HG03135 (cell line): ENCODE measurements around the gene CD244.
"Not testable (repeated sequence)": the region's sequence is repeated elsewhere in the genome, so short reads cannot be mapped to it uniquely, and the experiment has no call there.

Source experiments
- ATAC-seq: cut with Tn5 transposase; IDR thresholded peaks from one replicate; pipeline ENCODE4 v1.9.1; 2021; ENCODE audit warnings: mild to moderate bottlenecking, moderate library complexity; ENCODE audit not compliant: unreplicated experiment

The CD244 gene, protein sequence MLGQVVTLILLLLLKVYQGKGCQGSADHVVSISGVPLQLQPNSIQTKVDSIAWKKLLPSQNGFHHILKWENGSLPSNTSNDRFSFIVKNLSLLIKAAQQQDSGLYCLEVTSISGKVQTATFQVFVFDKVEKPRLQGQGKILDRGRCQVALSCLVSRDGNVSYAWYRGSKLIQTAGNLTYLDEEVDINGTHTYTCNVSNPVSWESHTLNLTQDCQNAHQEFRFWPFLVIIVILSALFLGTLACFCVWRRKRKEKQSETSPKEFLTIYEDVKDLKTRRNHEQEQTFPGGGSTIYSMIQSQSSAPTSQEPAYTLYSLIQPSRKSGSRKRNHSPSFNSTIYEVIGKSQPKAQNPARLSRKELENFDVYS

DNA sequence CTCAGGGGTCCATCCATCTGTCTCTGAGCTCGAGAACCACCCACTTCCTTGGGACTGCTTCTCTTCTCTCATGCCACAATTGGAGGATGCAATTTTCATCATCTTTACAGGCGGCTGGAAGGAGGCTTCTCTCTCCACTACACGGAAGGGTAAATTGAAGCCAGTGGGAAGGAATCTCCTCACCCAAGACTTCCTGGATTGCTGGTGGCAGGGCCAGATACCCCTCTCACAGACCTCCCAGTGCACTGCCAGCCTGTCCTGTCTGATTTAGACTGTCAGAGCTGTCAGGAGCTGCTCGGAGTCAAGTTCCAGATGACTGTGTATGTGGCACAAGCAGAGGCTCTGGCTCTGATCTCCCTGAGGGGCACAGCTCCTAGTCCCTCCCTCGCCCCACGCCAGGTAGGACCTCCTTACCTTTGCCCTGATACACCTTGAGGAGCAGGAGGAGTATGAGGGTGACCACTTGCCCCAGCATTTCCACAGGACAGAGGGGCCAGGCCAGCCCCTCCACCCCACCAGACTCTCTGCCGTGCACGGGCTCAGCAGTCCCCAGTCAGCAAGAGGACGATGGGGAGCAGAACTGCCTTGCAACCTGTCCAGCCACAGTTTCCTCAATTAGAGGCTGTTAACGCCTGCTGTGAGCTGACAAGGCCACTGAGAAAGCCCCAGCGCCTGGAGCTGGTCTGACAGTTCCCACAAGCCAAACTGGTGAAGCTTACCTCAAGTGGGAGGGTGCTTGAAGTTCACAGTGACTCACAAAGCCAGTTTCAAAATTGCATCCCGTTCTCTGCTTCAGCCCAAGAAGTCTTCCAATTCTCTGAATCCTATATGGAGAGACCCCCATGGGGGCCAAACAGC, at the start of gene CD244:
Gene CD244, minus strand, starts transcription at position 685 of the 858 bp plus-strand sequence. Its CDS starts 210 bp downstream, at position 475.
- ATAC-seq, result peak; percentile 60

DNA sequence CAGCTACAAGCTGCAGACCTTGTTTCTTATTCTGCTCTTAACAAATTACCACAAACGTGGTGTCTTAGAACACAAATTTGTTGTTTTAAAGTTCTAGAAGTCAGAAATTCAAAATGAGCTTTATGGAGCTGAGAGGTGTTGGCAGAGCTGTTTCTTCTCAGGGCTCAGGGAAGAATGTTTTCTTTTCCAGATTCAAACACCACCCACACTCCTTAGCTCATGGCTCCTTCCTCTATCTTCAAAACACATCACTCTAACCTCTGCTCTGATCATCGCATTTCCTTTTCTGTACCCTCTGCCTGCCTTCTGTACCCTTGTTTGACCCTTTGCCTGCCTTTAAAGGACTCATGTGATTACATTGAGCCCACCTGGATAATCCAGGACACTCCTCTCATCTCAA, 49.2 kb upstream of the CD244 start:
- ATAC-seq, result no peak

DNA sequence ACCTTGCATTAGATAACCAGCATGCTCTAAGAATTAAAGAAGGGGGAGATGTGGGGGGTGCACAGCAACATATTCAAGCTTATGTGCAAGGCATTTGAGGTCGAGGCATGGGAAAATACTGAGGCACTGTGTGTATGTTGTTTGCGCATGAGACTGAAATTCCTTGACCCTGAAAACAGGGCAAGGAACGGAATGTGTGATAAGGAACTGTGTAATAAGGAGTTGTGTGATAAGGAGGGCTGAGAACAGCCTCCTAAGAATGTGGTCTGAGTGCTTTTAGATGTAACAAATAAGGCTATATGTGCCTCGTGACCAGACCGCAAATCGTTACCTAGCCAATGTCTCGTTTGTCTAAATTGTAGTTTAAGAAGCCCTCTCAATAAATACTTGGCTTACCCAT, 48.8 kb upstream of the CD244 start:
- no peak for ATAC-seq

DNA sequence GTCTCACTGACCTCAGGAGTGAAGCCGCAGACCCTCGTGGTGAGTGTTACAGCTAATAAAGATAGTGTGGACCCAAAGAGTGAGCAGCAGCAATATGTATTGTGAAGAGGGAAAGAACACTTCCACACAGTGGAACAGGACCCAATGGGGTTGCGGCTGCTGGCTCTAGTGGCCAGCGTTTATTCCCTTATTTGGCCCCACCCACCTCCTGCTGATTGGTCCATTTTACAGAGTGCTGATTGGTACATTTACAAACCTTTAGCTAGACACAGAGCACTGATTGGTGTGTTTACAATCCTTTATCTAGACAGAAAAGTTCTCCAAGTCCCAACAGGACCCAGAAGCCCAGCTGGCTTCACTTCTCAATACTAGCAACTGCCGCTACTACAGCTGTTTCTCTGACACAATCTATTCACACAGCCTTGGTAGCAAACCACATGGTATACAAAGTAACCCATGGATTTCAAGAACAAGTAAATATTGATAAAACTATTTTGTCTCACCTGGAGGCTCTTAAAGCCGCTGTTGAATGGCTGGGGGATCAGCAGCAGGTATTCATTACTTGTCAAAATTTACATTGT, 47.6 kb upstream of the CD244 start:
- ATAC-seq, result no peak

DNA sequence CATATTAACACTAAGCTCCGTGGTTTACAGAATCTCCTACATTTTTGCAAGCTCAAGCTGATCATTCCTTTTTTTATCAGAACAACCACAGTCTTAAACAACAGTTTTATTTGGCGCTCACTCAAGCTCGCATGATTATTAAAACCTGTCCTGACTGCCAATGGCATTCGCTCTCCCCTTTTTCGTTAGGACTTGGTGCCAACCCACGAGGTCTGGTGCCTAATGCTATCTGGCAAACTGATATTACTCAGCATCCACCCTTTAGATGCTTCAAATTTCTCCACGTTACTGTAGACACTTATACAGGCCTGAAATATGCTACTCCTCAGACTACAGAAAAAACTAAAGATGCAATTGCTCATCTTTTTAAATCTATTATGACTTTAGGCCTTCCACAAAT, 45.3 kb upstream of the CD244 start:
- no peak for ATAC-seq

DNA sequence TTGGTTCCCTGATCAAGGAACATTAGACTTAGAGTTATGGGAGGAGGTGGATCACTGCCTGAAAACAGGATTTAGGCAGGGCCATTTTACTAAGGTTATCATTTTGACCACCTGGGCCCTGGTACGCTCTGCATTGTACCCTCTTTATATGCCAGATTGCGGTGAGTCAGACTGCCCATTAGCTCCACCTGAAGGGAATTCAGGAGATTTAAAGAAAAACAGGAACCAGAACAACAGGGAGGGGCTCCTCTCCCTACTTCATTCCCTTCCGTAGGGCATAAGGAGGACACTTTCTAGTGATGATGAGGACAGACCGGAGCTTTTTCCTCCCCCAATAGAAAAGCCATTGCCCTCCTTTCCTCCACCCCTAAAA, 42.9 kb upstream of the CD244 start:
- ATAC-seq, result no peak

DNA sequence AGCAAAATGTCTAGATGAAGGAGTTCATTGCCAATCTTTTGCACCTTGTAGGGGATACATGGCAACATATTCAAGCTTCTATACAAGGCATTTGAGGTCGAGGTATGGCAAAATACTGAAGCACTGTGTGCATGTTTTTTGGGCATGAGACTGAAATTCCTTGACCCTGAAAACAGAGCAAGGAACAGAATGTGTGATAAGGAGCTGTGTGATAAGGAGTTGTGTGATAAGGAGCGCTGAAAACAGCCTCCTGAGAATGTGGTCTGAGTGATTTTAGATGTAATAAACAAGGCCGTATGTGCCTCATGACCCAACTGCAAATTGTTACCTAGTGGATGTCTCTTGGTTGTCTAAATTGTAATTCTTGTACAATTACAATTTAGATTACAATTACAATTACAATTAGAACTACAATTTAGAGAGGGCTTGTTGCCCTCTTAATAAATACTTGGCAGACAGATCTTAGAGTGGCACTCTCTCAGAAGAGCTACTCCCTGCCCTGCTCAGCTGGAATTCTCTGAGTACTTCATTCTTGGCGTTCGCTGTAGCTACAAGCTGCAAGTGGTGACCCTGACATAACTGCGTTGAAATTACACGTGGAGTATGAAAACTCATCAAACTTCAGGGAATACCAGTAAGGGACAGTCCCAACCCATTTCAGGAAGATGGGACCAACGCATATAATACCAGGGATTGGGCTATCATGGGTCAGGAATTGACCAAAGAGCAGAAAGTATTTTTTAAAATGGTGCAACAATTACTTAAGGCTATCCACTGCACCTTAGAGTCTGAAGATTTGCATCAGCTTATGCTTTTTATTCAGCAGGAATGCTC, 42.3 kb upstream of the CD244 start:
- no peak for ATAC-seq

DNA sequence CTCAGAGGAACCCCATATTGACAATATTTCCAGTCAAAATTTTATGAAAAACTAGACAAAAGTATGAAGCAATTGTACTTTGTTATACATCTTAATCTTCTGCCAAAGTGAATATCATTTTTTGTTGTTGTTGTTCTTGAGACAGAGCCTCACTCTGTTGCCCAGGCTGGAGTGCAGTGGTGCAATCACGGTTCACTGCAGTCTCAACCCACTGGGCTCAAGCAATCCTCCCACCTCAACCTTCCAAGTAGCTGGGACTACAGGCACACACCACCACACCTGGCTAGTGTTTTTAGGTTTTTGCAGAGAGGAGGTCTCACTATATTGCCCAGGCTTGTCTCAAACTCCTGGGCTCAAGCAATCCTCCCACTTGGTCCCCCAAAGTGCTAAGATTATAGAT, 39.6 kb upstream of the CD244 start:
- ATAC-seq, result not testable (repeated sequence)

DNA sequence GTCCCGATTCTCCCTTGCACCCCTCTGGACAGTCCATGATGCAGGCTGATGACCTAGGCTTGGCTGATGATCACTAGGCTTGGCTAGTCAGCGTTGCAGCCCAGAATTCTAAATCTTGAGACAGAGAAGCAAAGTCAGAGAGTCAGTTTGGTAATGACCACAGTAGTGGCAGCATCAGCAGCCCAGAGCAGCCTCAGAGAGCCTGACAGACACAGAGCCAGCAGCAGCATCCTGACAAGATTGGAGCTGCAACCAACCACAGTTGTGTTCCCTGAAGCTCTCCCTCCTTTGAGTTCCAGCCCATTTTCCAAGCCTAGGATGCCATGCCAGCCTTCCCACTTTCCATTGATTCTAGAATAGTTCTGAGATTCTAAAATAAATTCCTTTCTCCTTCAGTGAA, 39.1 kb upstream of the CD244 start:
- ATAC-seq, result no peak

DNA sequence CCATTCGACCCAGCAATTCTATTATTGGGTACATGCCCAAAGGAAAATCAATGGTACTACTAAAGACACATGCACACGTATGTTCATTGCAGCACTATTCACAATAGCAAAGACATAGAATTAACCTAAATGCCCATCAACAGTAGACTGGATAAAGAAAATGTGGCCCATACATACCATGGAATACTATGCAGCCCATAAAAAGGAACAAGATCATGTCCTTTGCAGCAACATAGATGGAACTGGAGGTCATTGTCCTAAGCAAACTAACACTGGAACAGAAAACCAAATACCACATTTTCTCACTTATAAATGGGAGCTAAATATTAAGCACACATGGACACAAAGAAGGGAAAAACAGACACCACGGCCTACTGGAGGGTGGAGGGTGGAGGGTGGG, 38.0 kb upstream of the CD244 start:
- not testable (repeated sequence) for ATAC-seq

DNA sequence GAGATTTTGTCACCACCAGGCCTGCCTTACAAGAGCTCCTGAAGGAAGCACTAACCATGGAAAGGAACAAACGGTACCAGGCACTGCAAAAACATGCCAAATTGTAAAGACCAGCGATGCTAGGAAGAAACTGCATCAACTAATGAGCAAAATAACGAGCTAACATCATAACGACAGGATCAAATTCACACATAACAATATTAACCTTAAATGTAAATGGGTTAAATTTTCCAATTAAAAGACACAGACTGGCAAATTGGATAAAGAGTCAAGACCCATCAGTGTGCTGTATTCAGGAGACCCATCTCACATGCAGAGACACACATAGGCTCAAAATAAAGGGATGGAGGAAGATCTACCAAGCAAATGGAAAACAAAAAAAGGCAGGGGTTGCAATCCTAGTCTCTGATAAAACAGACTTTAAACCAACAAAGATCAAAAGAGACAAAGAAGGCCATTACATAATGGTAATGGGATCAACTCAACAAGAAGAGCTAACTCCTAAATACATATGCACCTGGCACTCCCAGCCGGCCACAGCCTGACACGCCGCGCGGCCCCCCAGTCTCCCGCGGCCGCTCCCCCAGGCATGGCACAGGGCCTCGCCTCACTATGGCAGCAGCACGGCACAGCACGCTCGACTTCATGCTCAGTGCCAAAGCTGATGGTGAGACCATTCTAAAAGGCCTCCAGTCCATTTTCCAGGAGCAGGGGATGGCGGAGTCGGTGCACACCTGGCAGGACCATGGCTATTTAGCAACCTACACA, 31.9 kb upstream of the CD244 start:
- ATAC-seq, result not testable (repeated sequence)

DNA sequence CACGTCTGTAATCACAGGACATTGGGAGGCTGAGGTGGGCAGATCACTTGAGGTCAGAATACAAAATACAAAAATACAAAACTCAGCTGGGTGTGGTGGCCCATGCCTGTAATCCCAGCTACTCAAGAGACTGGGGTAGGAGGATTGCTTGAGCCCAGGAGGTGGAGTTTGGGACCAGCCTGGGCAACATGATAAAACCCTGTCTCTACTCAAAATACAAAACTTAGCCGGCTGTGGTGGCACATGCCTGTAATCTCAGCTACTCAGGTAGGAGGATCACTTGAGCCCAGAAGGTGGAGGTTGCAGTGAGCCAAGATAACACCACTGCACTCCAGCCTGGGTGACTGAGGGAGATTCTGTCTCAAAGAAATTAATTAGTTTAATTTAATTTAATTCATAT, 28.8 kb upstream of the CD244 start:
- no peak for ATAC-seq

DNA sequence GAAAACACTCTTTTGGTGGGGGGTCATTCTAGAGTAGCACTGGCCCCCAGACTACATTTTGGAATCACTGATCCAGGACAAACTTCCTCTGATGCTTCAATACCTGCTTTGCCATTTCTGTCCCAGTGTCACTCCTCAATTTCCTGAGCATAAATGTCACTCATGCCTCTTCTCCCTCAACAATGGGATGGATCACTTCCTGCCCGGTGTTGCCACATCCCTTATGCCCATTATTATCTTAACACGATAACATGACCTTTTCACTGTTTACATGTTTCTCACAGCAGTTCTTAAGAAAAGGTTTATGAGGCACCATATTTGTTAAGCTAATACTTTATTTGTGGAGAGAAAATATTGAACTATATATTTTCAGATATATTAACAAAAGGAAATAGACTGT, 26.2 kb upstream of the CD244 start:
- ATAC-seq, result no peak

DNA sequence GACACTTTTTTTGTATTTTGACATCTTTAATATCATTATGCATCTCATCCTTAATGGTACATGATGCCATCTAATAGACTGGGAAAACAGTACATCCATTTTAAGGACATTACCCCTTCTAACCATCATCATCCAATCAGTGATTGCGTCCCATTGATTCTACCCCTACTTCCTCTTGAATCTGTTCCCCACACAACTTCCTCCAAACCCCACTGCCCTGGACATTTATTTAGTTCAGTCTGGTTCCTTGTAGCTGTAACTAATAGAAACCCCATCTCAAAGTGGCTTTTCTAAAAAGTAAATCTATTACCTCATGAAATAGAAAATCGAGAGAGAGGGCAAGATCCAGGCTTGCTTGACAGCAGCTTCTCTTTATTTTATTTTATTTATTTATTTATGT, 24.4 kb upstream of the CD244 start:
- no peak for ATAC-seq

DNA sequence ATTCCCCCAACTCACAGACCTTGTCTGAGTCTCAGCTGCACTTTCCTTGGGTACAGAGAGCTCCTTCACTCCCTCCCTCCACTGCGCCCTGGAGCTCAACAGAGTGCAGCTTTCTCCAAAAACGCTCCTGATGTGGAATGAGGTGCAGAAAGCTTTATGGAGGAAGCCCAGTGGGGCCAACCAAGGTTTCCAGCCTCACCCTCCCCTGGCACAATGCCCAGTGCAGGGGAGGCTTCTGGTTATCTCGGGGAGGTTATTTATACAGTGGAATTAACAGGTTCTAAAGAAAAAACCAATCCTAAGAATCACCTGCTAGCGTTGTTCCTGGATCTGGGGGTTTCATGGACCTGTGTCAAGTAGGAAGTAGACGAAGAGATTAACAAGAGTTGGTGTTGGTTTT, 22.4 kb upstream of the CD244 start, which contains the start of gene ITLN1:
Gene ITLN1, minus strand, starts transcription at position 139 of the 400 bp plus-strand sequence. CDS start 303 bp downstream, outside the sequence.
- ATAC-seq, result no peak

DNA sequence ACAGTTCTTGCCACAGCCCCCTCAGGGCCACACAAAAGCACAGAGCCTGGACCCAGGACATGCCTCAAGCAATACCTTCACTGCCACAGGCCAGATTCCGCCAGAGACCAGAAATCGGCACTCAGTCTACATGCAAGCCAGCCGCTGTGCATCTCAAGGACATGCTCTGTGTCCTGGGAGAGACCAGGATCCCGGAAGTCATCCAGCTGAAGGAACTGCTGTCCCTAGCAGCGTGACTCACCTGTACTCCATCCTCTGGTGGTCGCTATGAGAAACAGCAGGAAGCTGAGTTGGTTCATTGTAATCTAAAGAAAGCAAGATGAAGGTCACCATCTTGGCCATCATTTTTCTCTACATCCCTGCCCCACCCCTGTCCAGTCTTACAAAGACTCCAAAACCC, 21.9 kb upstream of the CD244 start:
- ATAC-seq, result no peak

DNA sequence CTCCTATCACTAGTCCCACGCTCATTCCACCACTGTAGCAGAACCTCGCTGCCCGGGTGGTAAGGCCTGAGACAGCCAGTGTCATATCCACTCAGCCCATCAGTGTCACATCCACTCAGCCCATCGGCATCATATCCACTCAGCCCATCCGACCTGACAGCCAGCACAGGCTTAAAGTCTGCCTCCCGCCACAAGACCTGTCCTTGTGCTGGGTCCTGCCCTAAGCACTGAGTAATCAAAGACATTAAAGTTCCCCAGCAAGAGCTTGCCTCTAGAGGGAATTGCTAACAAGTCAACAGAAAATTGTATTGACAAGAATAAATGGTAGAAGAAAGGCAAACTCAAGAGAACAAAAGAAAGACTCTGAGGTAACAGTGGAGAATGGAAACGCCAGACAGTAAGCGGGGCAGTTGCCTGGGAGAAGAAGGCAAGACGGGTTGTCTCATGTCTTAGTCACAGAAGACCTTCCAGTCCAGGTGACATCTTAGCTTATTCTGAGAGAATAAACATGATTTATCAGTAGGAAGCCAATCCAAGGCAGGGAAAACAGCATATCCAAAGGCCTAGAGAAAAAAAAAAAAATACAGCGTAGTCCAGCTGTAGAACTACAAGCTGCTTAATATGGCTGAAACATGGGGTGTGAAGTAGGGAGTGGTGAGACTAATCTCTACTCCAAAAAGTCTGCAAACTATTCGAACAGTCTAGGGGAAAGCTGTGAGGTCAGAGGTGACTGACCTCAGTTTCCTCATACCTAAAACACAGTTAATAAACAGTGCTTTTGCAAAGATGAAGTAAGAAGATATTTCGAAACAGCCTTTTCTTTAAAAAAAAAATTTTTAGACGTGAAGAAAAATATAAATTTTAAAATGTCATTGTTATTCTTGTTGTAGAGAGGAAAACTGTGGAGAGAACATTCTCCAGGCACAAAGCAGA, 21.2 kb upstream of the CD244 start:
- no peak for ATAC-seq

DNA sequence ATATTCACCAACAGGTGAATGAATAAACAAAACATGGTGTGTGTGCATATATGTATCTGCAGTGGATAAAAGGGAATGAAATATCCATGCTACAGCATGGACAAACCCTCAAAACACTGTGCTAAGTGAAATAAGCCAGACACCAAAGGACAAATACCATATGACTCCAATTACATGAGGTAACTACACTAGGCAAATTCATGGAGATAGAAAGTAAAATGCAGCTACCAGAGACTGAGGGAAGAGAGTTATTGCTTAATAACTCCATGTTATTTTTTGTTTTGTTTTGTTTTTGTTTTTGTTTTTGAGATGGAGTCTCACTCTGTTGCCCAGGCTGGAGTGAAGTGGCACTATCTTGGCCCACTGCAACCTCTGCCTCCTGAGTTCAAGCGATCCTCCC, 19.9 kb upstream of the CD244 start:
- no peak for ATAC-seq

DNA sequence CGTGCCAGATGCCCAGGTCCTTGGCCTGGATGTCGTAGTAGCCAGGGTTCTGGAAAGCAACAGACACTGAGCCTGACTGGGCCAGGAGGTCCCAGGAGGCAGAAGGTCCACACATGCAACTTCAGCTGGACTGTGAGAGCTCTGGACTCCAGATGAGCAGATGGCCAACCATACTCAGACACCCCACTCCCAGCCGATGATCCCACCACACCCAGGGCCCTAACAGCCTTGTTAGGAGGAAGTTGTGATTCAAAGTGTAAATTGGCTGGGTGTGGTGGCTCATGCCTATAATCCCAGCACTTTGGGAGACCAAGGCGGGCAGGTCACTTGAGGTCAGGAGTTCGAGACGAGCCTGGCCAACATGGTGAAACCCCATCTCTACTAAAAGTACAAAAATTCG, 18.6 kb upstream of the CD244 start:
- not testable (repeated sequence) for ATAC-seq
